Suprapubic skin (tissue), 4 donors: ENCODE results near the gene GRIP2. TPM values are rescaled to one million over a fixed set of nuclear protein-coding genes. Genes with fewer than 3 reads are reported as not detected.
A peak's percentile ranks its signal among the peaks of the same experiment; 100 is the strongest.

Experiments used
- DNase-seq, 2 donors: peaks; one replicate each; pipeline ENCODE4 v3.0.0-alpha.2; 2019; ENCODE audit warnings: low spot score in 2 of 2
- H3K27ac ChIP-seq: fragments of 200-600 bp; sonication (generic); one replicate; pipeline ENCODE4 v1.5.1; 2019
- H3K27me3 ChIP-seq: fragments of 200-600 bp; sonication (generic); one replicate; pipeline ENCODE4 v1.5.1; 2019
- H3K36me3 ChIP-seq: fragments of 200-600 bp; sonication (generic); one replicate; pipeline ENCODE4 v1.5.1; 2019
- H3K4me1 ChIP-seq: fragments of 200-600 bp; sonication (generic); one replicate; pipeline ENCODE4 v1.5.1; 2019
- H3K4me3 ChIP-seq: fragments of 200-600 bp; sonication (generic); one replicate; pipeline ENCODE4 v1.5.1; 2019; ENCODE audit warnings: mild to moderate bottlenecking
- H3K9me3 ChIP-seq: fragments of 200-600 bp; sonication (generic); one replicate; pipeline ENCODE4 v1.5.1; 2019
- EP300 ChIP-seq: sonication (generic); formaldehyde crosslinking; IDR thresholded peaks from one replicate; pipeline ENCODE4 v1.6.1; 2017; ENCODE audit warnings: antibody characterized with exemption
- POLR2A ChIP-seq, 2 donors: fragments of 450-650 bp; IDR thresholded peaks; one replicate each; pipeline ENCODE4 v1.6.1; 2017; ENCODE audit warnings: antibody characterized with exemption in 2 of 2, mild to moderate bottlenecking in 2 of 2, moderate library complexity in 2 of 2
- POLR2AphosphoS5 ChIP-seq, 3 donors: sonication (generic); formaldehyde crosslinking; IDR thresholded peaks; one replicate each; pipeline ENCODE4 v1.6.1; 2017; ENCODE audit warnings: antibody characterized with exemption in 3 of 3
- WGBS: methylation state at CpG from one replicate; pipeline ENCODE4 v1.1.5; 2018; 5-methylcytosine and 5-hydroxymethylcytosine counted together
- total RNA-seq, 4 donors: library from RNA; depleted of rRNA; stranded (reverse); fragments of >200 nt; gene quantifications; one replicate each; pipeline ENCODE4 v1.1.0, GENCODE V29; 2016
- TF ChIP-seq, protein P1 (sequence below), 2 donors: fragments of 200-600 bp in 1 of 2; fragments of 450-650 bp in 1 of 2; sonication (generic) in 1 of 2; IDR thresholded peaks; one replicate each; pipeline ENCODE4 v1.5.1; 2016 to 2019; ENCODE audit warnings: antibody characterized with exemption in 2 of 2, mild to moderate bottlenecking in 1 of 2, moderate library complexity in 1 of 2

The GRIP2 gene
- total RNA-seq, 4 donors from 2014 or later, result 0.65 to 5.8 (median 3.0) TPM

GRCh38 chr3:14521611-14522010 is 18.5 kb downstream of the GRIP2 start:
- TF ChIP-seq, protein P1, sequence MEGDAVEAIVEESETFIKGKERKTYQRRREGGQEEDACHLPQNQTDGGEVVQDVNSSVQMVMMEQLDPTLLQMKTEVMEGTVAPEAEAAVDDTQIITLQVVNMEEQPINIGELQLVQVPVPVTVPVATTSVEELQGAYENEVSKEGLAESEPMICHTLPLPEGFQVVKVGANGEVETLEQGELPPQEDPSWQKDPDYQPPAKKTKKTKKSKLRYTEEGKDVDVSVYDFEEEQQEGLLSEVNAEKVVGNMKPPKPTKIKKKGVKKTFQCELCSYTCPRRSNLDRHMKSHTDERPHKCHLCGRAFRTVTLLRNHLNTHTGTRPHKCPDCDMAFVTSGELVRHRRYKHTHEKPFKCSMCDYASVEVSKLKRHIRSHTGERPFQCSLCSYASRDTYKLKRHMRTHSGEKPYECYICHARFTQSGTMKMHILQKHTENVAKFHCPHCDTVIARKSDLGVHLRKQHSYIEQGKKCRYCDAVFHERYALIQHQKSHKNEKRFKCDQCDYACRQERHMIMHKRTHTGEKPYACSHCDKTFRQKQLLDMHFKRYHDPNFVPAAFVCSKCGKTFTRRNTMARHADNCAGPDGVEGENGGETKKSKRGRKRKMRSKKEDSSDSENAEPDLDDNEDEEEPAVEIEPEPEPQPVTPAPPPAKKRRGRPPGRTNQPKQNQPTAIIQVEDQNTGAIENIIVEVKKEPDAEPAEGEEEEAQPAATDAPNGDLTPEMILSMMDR (IDR thresholded peaks at IDR 0.05), result no peak
- TF ChIP-seq POLR2A (IDR thresholded peaks at IDR 0.05) (no peak), POLR2AphosphoS5 (IDR thresholded peaks at IDR 0.05) (no peak), EP300 (no peak)
- Histone ChIP-seq H3K9me3 (no peaks in the 10 kb centered on the region), H3K4me3 (no peak overlapping the region), H3K36me3 (no peaks in the 10 kb centered on the region), H3K27ac (no peak overlapping the region), H3K27me3 (no peaks in the 10 kb centered on the region), H3K4me1 (peaks cover 6% of the 10 kb centered on the region)
- WGBS, result 86% methylated on average over 12 of the region's 12 CpGs
- DNase-seq, result peak; percentile 40 to 41

- peaks cover 4% of the 10 kb centered on the region for H3K4me1 ChIP-seq
- no peak overlapping the region for H3K4me3 ChIP-seq
- no peaks in the 10 kb centered on the region for H3K9me3 ChIP-seq
- 80% methylated on average over 8 of the region's 8 CpGs for WGBS
- no peak overlapping the region for H3K27ac ChIP-seq
- DNase-seq, result peak; percentile 21 to 49
- no peaks in the 10 kb centered on the region for H3K27me3 ChIP-seq
- no peaks in the 10 kb centered on the region for H3K36me3 ChIP-seq
- TF ChIP-seq POLR2A (IDR thresholded peaks at IDR 0.05) (no peak), POLR2AphosphoS5 (IDR thresholded peaks at IDR 0.05) (no peak), EP300 (no peak)
- TF ChIP-seq, protein P1 (IDR thresholded peaks at IDR 0.05), result no peak
Measured at GRCh38 chr3:14520967-14521366, 19.2 kb downstream of the GRIP2 start.

GRCh38 chr3:14520149-14520548 is 20.0 kb downstream of the GRIP2 start:
- Histone ChIP-seq H3K4me3 (no peak overlapping the region), H3K9me3 (no peaks in the 10 kb centered on the region), H3K27me3 (no peaks in the 10 kb centered on the region), H3K36me3 (no peaks in the 10 kb centered on the region), H3K4me1 (no peaks in the 10 kb centered on the region), H3K27ac (no peak overlapping the region)
- TF ChIP-seq POLR2AphosphoS5 (IDR thresholded peaks at IDR 0.05) (no peak), POLR2A (IDR thresholded peaks at IDR 0.05) (no peak), EP300 (no peak)
- TF ChIP-seq, protein P1 (IDR thresholded peaks at IDR 0.05), result no peak
- peak; percentile 51 to 57 for DNase-seq
- 80% methylated on average over 8 of the region's 15 CpGs for WGBS

DNA sequence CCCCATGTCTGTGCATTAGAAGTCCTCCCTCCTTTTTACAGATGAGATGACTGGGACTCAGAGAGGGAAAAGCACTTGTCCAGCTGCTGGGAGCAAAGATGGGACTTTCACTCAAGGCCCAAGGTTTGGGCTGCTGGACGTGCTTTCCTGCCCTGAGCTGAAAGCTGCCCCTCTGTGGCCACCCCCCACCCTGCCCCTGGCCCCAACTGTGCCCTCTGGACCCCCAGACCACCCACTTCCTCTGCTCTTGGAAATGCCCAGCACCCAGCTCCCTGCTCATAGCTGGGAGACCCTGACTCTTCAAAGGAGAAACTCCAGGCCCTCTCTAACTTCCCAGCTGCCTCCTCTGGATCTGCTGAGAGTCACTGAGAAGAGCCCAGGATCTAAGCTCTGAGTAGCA is 20.7 kb downstream of the GRIP2 start:
- 50% methylated on average over 1 of the region's 1 CpG for whole genome bisulfite sequencing
- no peaks in the 10 kb centered on the region for H3K27me3 ChIP-seq
- peak; percentile 35 to 57 for DNase-seq
- H3K4me3 ChIP-seq, result no peak overlapping the region
- no peak overlapping the region for H3K27ac ChIP-seq
- no peaks in the 10 kb centered on the region for H3K9me3 ChIP-seq
- no peaks in the 10 kb centered on the region for H3K4me1 ChIP-seq
- no peaks in the 10 kb centered on the region for H3K36me3 ChIP-seq
- TF ChIP-seq EP300 (no peak), POLR2A (IDR thresholded peaks at IDR 0.05) (no peak), POLR2AphosphoS5 (IDR thresholded peaks at IDR 0.05) (no peak)
- TF ChIP-seq, protein P1 (IDR thresholded peaks at IDR 0.05), result no peak

DNA sequence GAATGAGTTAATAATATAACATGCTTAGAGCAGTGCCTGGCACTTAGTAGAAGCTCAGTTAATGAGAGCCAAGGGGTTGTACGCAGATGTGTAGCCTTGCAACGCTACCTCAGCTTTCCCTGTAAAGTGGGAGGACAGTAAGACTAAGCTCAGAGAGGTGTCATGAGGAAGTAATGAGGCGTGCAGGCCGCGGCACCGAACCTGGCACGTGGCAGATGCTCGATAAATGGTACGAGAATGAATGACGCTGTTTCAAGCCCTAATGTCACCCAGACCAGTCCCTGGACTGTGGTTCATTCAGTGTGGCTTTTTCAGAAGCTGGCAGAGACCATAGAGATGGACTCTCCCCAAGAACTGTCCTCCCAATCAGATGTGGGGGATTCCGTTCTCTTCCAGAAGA is 21.2 kb downstream of the GRIP2 start:
- no peaks in the 10 kb centered on the region for H3K27me3 ChIP-seq
- no peaks in the 10 kb centered on the region for H3K9me3 ChIP-seq
- no peak overlapping the region for H3K27ac ChIP-seq
- 90% methylated on average over 11 of the region's 11 CpGs for WGBS
- peak; percentile 31 to 41 for DNase-seq
- no peak overlapping the region for H3K4me3 ChIP-seq
- H3K4me1 ChIP-seq, result no peaks in the 10 kb centered on the region
- TF ChIP-seq POLR2A (IDR thresholded peaks at IDR 0.05) (no peak), EP300 (no peak), POLR2AphosphoS5 (IDR thresholded peaks at IDR 0.05) (no peak)
- TF ChIP-seq, protein P1 (IDR thresholded peaks at IDR 0.05), result no peak
- no peaks in the 10 kb centered on the region for H3K36me3 ChIP-seq
